Smooth muscle cell of the umbilical artery (primary cell): ENCODE measurements around the gene KRTAP5-5. TPM values are rescaled to one million over a fixed set of nuclear protein-coding genes. Genes with fewer than 3 reads are reported as not detected.

Source experiments
- total RNA-seq: library from RNA; depleted of rRNA; stranded (reverse); fragments of >200 nt; gene quantifications from 2 replicates; pipeline ENCODE4 v1.2.3, GENCODE V29; 2014

KRTAP5-5 gene
- not detected in 2 replicates for total RNA-seq

GRCh38 chr11:1629326-1630185 lies at the start of gene KRTAP5-5:
Gene KRTAP5-5 (plus strand): TSS chr11:1629775. CDS start chr11:1629841, 66 bp downstream.

GRCh38 chr11:1584661-1585370 lies 44.8 kb upstream of the KRTAP5-5 start, which contains the start of gene KRTAP5-1:
Gene KRTAP5-1 (minus strand): TSS chr11:1585283. CDS start chr11:1585249, 34 bp downstream.

GRCh38 chr11:1597994-1598380 lies 31.6 kb upstream of the KRTAP5-5 start, which contains the start of gene KRTAP5-2:
Gene KRTAP5-2 (minus strand): TSS chr11:1598294. CDS start chr11:1598250, 44 bp downstream.

GRCh38 chr11:1608363-1608762 lies 21.2 kb upstream of the KRTAP5-5 start, which contains the start of gene KRTAP5-3:
Gene KRTAP5-3 (minus strand): TSS chr11:1608463. CDS start chr11:1608385, 78 bp downstream.

GRCh38 chr11:1622086-1622485 lies 7.5 kb upstream of the KRTAP5-5 start, which contains the start of gene KRTAP5-4:
Gene KRTAP5-4 (minus strand): TSS chr11:1622138. CDS start chr11:1622093, 45 bp downstream.

Other genes starting within 250 kb of the KRTAP5-5 start
- 0.65 and 0.89 TPM in 2 replicates for gene BRSK2, start 239.8 kb upstream of the KRTAP5-5 start, total RNA-seq
- 15.5 and 16.3 TPM in 2 replicates for gene MOB2, start 143.0 kb upstream of the KRTAP5-5 start, total RNA-seq
- 0.59 and 1.3 TPM in 2 replicates for gene DUSP8, start 57.5 kb upstream of the KRTAP5-5 start, total RNA-seq
- not detected in 2 replicates for gene KRTAP5-1, start 44.5 kb upstream of the KRTAP5-5 start, total RNA-seq
- gene KRTAP5-2, start 31.5 kb upstream of the KRTAP5-5 start, total RNA-seq, result not detected in 2 replicates
- gene KRTAP5-3, start 21.3 kb upstream of the KRTAP5-5 start, total RNA-seq, result not detected in 2 replicates
- gene KRTAP5-4, start 7.6 kb upstream of the KRTAP5-5 start, total RNA-seq, result not detected in 2 replicates
- not detected in 2 replicates for gene KRTAP5-6, start 67.4 kb downstream of the KRTAP5-5 start, total RNA-seq
- gene IFITM10, start 120.8 kb downstream of the KRTAP5-5 start, total RNA-seq, result 1.0 and 1.5 TPM in 2 replicates
- 263 and 424 TPM in 2 replicates for gene CTSD, start 134.2 kb downstream of the KRTAP5-5 start, total RNA-seq
- gene SYT8, start 205.2 kb downstream of the KRTAP5-5 start, total RNA-seq, result not detected in 2 replicates
- gene TNNI2, start 209.2 kb downstream of the KRTAP5-5 start, total RNA-seq, result not detected in 2 replicates
- gene LSP1, start 223.3 kb downstream of the KRTAP5-5 start, total RNA-seq, result 2.0 and 2.7 TPM in 2 replicates